WTC11 (cell line): ENCODE results near the gene NTSR1. TPM values are rescaled to one million over a fixed set of nuclear protein-coding genes. Genes with fewer than 3 reads are reported as not detected.

Experiments
- ATAC-seq: fragments of 200-7000 bp; cut with Tn5 transposase; 2 replicates; pipeline ENCODE4 v1.10.0; 2021; ENCODE audit warnings: mild to moderate bottlenecking, moderate library complexity
- CTCF ChIA-PET: fragments of 300-600 bp; sonication (Branson Sonifier 250); formaldehyde crosslinking; loops from one replicate; lab custom pipeline; 2021; ENCODE audit warnings: antibody characterized with exemption; lab: Charles Lee
- POLR2A ChIA-PET: fragments of 350-600 bp; sonication (Branson Sonifier 250); formaldehyde crosslinking; loops from one replicate; lab custom pipeline; 2021; ENCODE audit warnings: antibody characterized with exemption; lab: Charles Lee
- DNase-seq: peaks from one replicate; pipeline ENCODE4 v3.0.0; 2021; ENCODE audit warnings: low spot score
- H3K27ac Mint-ChIP-seq: 2 replicates; pipeline ENCODE4 v1.8.0; 2021; ENCODE audit warnings: mixed read lengths
- H3K27me3 Mint-ChIP-seq: 2 replicates; pipeline ENCODE4 v1.8.0; 2021; ENCODE audit warnings: low read depth, mild to moderate bottlenecking, moderate library complexity, mixed read lengths
- H3K36me3 Mint-ChIP-seq: 2 replicates; pipeline ENCODE4 v1.8.0; 2021; ENCODE audit warnings: mixed read lengths
- H3K4me1 Mint-ChIP-seq: 2 replicates; pipeline ENCODE4 v1.8.0; 2022; ENCODE audit warnings: mixed read lengths
- H3K4me3 Mint-ChIP-seq: 2 replicates; pipeline ENCODE4 v1.8.0; 2021; ENCODE audit warnings: mild to moderate bottlenecking, moderate library complexity, mixed read lengths
- H3K9me3 Mint-ChIP-seq: 2 replicates; pipeline ENCODE4 v1.8.0; 2021; ENCODE audit warnings: mixed read lengths
- EMX1 ChIP-seq: fragments of 250-450 bp; sonication (Bioruptor Pico); IDR thresholded peaks from 2 replicates; pipeline ENCODE4 v1.8.0; 2021; ENCODE audit warnings: mild to moderate bottlenecking
- GTF2I ChIP-seq: fragments of 250-450 bp; sonication (Bioruptor Pico); conservative IDR thresholded peaks from 2 replicates; pipeline ENCODE4 v1.4.0; 2021; ENCODE audit warnings: mild to moderate bottlenecking
- MYBL2 ChIP-seq: sonication (generic); formaldehyde crosslinking; IDR thresholded peaks from 2 replicates; pipeline ENCODE4 v1.8.1; 2023; ENCODE audit warnings: mild to moderate bottlenecking, moderate library complexity, missing genetic modification reagents
- OVOL2 ChIP-seq: fragments of 250-450 bp; sonication (Bioruptor Pico); IDR thresholded peaks from 2 replicates; pipeline ENCODE4 v1.9.0; 2021; ENCODE audit warnings: mild to moderate bottlenecking, borderline replicate concordance
- SMAD4 ChIP-seq: sonication (generic); formaldehyde crosslinking; IDR thresholded peaks from 2 replicates; pipeline ENCODE4 v1.8.0; 2022; ENCODE audit warnings: mild to moderate bottlenecking, missing genetic modification reagents
- TCF7 ChIP-seq: sonication (generic); formaldehyde crosslinking; IDR thresholded peaks from 2 replicates; pipeline ENCODE4 v1.8.0; 2022; ENCODE audit warnings: mild to moderate bottlenecking, low read depth, missing genetic modification reagents, moderate library complexity
- TEAD1 ChIP-seq: sonication (generic); formaldehyde crosslinking; IDR thresholded peaks from 2 replicates; pipeline ENCODE4 v1.8.0; 2022; ENCODE audit warnings: mild to moderate bottlenecking, missing genetic modification reagents
- ZNF138 ChIP-seq: sonication (generic); formaldehyde crosslinking; conservative IDR thresholded peaks from 2 replicates; pipeline ENCODE4 v1.8.1; 2022; ENCODE audit warnings: mild to moderate bottlenecking, moderate library complexity, missing genetic modification reagents
- total RNA-seq: library from RNA; stranded (reverse); gene quantifications from 3 replicates; pipeline ENCODE4 v1.2.3, GENCODE V29; 2021
- TF ChIP-seq, protein P1 (sequence below): sonication (generic); formaldehyde crosslinking; IDR thresholded peaks from 2 replicates; pipeline ENCODE4 v1.8.0; 2023; ENCODE audit warnings: mild to moderate bottlenecking, missing genetic modification reagents
- TF ChIP-seq, protein P2 (sequence below): sonication (generic); formaldehyde crosslinking; IDR thresholded peaks from 2 replicates; pipeline ENCODE4 v1.8.1; 2023; ENCODE audit warnings: mild to moderate bottlenecking, missing genetic modification reagents, moderate library complexity
- TF ChIP-seq, protein P3 (sequence below): sonication (generic); formaldehyde crosslinking; IDR thresholded peaks from 2 replicates; pipeline ENCODE4 v1.8.1; 2023; ENCODE audit warnings: mild to moderate bottlenecking, missing genetic modification reagents
- TF ChIP-seq, protein P4 (sequence below): sonication (generic); formaldehyde crosslinking; IDR thresholded peaks from 2 replicates; pipeline ENCODE4 v1.8.0; 2023; ENCODE audit warnings: missing genetic modification reagents, mild to moderate bottlenecking, borderline replicate concordance
- TF ChIP-seq, protein P5 (sequence below): sonication (generic); formaldehyde crosslinking; IDR thresholded peaks from 2 replicates; pipeline ENCODE4 v1.8.1; 2022; ENCODE audit warnings: missing genetic modification reagents, borderline replicate concordance

Gene NTSR1
- total RNA-seq, 1 experiment from 2014 or later, result 0.63 TPM

DNA sequence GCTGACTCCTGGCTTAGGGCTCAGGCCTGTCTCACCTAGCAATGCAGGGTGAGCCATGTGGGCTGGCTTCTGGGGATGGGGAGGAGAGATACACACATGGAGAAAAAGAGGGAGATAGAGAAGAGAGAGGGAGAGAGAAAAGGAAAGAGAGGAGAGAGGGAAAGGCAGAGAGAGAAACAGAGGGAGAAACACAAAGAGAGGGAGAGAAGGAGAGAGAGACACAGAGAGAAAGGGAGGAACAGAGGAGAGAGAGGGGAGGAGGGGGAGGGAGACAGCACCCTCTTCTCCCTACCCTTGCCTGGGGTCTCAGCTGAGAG is 24.8 kb downstream of the NTSR1 start (continued):
- TF ChIP-seq, protein P1, sequence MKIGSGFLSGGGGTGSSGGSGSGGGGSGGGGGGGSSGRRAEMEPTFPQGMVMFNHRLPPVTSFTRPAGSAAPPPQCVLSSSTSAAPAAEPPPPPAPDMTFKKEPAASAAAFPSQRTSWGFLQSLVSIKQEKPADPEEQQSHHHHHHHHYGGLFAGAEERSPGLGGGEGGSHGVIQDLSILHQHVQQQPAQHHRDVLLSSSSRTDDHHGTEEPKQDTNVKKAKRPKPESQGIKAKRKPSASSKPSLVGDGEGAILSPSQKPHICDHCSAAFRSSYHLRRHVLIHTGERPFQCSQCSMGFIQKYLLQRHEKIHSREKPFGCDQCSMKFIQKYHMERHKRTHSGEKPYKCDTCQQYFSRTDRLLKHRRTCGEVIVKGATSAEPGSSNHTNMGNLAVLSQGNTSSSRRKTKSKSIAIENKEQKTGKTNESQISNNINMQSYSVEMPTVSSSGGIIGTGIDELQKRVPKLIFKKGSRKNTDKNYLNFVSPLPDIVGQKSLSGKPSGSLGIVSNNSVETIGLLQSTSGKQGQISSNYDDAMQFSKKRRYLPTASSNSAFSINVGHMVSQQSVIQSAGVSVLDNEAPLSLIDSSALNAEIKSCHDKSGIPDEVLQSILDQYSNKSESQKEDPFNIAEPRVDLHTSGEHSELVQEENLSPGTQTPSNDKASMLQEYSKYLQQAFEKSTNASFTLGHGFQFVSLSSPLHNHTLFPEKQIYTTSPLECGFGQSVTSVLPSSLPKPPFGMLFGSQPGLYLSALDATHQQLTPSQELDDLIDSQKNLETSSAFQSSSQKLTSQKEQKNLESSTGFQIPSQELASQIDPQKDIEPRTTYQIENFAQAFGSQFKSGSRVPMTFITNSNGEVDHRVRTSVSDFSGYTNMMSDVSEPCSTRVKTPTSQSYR (CRISPR knock-in tag), result no peak

DNA sequence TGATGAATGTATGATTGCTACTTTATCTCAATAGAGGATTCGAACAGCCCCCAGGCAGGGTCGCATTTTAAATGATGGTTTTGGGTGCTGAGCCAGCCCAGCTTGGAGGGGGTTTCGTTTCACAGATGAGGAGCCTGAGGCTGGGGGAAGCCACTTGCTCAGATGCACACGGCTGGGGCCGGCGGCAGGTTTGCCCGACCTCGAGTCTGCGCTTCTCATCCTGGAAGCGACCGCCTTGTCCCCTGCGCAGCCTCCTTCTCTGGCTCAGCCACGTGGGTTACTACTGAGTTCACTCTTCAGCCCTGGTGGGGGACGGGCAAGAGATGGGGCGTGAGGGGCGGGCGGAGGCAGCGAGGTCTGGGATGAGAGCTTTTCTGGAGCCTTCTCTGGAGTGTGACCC is 25.3 kb downstream of the NTSR1 start:
- no peak overlapping the region for H3K4me3 Mint-ChIP-seq
- CTCF ChIA-PET, result interaction anchor here (0.6 to 1.5 kb wide), 3 partner anchors 10 to 57 kb away, joined by 3 to 6 read pairs (median 4); no protein-coding TSS in a partner anchor
- POLR2A ChIA-PET, result no interaction called here
- TF ChIP-seq, protein P2, sequence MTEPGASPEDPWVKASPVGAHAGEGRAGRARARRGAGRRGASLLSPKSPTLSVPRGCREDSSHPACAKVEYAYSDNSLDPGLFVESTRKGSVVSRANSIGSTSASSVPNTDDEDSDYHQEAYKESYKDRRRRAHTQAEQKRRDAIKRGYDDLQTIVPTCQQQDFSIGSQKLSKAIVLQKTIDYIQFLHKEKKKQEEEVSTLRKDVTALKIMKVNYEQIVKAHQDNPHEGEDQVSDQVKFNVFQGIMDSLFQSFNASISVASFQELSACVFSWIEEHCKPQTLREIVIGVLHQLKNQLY, result no peak
- no peak for TF ChIP-seq TCF7 (CRISPR knock-in tag)
- no peak for TF ChIP-seq EMX1
- no peak for TF ChIP-seq OVOL2
- TF ChIP-seq, protein P3, sequence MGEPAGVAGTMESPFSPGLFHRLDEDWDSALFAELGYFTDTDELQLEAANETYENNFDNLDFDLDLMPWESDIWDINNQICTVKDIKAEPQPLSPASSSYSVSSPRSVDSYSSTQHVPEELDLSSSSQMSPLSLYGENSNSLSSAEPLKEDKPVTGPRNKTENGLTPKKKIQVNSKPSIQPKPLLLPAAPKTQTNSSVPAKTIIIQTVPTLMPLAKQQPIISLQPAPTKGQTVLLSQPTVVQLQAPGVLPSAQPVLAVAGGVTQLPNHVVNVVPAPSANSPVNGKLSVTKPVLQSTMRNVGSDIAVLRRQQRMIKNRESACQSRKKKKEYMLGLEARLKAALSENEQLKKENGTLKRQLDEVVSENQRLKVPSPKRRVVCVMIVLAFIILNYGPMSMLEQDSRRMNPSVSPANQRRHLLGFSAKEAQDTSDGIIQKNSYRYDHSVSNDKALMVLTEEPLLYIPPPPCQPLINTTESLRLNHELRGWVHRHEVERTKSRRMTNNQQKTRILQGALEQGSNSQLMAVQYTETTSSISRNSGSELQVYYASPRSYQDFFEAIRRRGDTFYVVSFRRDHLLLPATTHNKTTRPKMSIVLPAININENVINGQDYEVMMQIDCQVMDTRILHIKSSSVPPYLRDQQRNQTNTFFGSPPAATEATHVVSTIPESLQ (CRISPR knock-in tag), result no peak
- no peak for TF ChIP-seq TEAD1 (CRISPR knock-in tag)
- no peak for TF ChIP-seq SMAD4 (CRISPR knock-in tag)
- no peak for TF ChIP-seq MYBL2 (CRISPR knock-in tag)
- TF ChIP-seq, protein P4, sequence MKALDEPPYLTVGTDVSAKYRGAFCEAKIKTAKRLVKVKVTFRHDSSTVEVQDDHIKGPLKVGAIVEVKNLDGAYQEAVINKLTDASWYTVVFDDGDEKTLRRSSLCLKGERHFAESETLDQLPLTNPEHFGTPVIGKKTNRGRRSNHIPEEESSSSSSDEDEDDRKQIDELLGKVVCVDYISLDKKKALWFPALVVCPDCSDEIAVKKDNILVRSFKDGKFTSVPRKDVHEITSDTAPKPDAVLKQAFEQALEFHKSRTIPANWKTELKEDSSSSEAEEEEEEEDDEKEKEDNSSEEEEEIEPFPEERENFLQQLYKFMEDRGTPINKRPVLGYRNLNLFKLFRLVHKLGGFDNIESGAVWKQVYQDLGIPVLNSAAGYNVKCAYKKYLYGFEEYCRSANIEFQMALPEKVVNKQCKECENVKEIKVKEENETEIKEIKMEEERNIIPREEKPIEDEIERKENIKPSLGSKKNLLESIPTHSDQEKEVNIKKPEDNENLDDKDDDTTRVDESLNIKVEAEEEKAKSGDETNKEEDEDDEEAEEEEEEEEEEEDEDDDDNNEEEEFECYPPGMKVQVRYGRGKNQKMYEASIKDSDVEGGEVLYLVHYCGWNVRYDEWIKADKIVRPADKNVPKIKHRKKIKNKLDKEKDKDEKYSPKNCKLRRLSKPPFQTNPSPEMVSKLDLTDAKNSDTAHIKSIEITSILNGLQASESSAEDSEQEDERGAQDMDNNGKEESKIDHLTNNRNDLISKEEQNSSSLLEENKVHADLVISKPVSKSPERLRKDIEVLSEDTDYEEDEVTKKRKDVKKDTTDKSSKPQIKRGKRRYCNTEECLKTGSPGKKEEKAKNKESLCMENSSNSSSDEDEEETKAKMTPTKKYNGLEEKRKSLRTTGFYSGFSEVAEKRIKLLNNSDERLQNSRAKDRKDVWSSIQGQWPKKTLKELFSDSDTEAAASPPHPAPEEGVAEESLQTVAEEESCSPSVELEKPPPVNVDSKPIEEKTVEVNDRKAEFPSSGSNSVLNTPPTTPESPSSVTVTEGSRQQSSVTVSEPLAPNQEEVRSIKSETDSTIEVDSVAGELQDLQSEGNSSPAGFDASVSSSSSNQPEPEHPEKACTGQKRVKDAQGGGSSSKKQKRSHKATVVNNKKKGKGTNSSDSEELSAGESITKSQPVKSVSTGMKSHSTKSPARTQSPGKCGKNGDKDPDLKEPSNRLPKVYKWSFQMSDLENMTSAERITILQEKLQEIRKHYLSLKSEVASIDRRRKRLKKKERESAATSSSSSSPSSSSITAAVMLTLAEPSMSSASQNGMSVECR (CRISPR knock-in tag), result no peak
- TF ChIP-seq, protein P5, sequence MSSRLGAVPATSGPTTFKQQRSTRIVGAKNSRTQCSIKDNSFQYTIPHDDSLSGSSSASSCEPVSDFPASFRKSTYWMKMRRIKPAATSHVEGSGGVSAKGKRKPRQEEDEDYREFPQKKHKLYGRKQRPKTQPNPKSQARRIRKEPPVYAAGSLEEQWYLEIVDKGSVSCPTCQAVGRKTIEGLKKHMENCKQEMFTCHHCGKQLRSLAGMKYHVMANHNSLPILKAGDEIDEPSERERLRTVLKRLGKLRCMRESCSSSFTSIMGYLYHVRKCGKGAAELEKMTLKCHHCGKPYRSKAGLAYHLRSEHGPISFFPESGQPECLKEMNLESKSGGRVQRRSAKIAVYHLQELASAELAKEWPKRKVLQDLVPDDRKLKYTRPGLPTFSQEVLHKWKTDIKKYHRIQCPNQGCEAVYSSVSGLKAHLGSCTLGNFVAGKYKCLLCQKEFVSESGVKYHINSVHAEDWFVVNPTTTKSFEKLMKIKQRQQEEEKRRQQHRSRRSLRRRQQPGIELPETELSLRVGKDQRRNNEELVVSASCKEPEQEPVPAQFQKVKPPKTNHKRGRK (CRISPR knock-in tag), result no peak
- TF ChIP-seq, all 79 proteins: peak for 0
- ATAC-seq (no peak), DNase-seq (no peak)
- H3K27me3 Mint-ChIP-seq, result peaks cover 8% of the 10 kb centered on the region
- no peaks in the 10 kb centered on the region for H3K36me3 Mint-ChIP-seq
- no peak overlapping the region for H3K27ac Mint-ChIP-seq
- H3K4me1 Mint-ChIP-seq, result no peaks in the 10 kb centered on the region
- no peaks in the 10 kb centered on the region for H3K9me3 Mint-ChIP-seq

DNA sequence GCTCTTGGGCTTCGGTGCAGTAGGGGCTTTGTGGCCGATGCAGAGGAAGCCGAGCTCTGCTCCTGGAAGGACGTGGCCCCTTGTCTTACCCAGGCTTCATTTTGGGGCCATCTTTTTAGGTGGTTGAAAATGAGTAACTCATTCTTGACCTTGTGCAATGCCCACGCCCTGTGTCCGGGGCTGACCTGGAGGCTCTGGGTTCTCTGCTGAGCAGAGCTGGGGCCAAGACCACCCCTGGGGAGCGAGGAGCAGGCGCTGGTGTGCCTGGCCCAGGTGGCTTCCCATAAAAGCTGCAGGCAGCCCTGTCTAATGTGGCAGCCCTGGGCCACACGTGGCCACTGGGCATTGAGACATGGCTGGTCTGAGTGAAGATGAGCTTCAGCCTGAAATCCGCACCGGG is 25.7 kb downstream of the NTSR1 start:
- no peaks in the 10 kb centered on the region for H3K36me3 Mint-ChIP-seq
- CTCF ChIA-PET, result interaction anchor here (0.6 to 1.5 kb wide), 4 partner anchors 10 to 60 kb away, joined by 3 to 6 read pairs (median 4); no protein-coding TSS in a partner anchor
- peaks cover 8% of the 10 kb centered on the region for H3K27me3 Mint-ChIP-seq
- ATAC-seq (no peak), DNase-seq (no peak)
- TF ChIP-seq GTF2I (no peak), ZNF138 (CRISPR knock-in tag) (no peak)
- TF ChIP-seq, protein P5 (CRISPR knock-in tag), result no peak
- no peak overlapping the region for H3K27ac Mint-ChIP-seq
- no peaks in the 10 kb centered on the region for H3K9me3 Mint-ChIP-seq
- no peaks in the 10 kb centered on the region for H3K4me1 Mint-ChIP-seq
- POLR2A ChIA-PET, result no interaction called here
- H3K4me3 Mint-ChIP-seq, result no peak overlapping the region
